ENCODE measurements around the gene DDX54.

DDX54 gene

GRCh38 chr12:113114447-113115178 is 70.7 kb downstream of the DDX54 start:
- DNase-seq = no peak

- no peak for DNase-seq
Measured at GRCh38 chr12:113113397-113113796, 71.9 kb downstream of the DDX54 start.

- no peak for DNase-seq
Measured at GRCh38 chr12:113112043-113112899, 73.0 kb downstream of the DDX54 start.

GRCh38 chr12:113111247-113111646 is 74.0 kb downstream of the DDX54 start:
- no peak for DNase-seq

GRCh38 chr12:113109872-113110599 is 75.2 kb downstream of the DDX54 start:
- no peak for DNase-seq

GRCh38 chr12:113109360-113109759 is 75.9 kb downstream of the DDX54 start:
- no peak for DNase-seq

- DNase-seq = no peak
Measured at GRCh38 chr12:113108308-113108707, 77.0 kb downstream of the DDX54 start.

Data from CD4-positive, alpha-beta T cell treated with Interleukin-21 for 1 hour (primary cell).